ENCODE data around the gene PPP2R3C.

The PPP2R3C gene

DNA sequence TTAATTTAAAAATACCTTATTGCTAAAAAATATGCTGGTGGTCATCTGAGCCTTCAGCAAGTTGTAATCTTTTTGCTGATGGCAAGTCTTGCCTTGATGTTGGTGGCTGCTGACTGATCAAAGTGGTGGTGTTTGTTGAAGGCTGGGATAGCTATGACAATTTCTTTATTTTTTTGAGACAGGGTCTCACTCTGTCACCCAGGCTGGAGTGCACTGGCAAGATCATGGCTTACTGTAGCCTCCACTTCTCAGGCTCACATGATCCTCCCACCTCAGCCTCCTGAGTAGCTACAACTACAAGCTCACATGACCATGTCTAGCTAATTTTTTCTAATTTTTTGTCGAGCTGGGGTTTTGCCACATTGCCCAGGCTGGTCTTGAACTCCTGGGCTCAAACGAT, 25.4 kb upstream of the PPP2R3C start:
- H3K4me3 ChIP-seq (replicated peaks; ENCODE audit: low read depth, low read length), result no peak overlapping the region
- TF ChIP-seq, protein P1, sequence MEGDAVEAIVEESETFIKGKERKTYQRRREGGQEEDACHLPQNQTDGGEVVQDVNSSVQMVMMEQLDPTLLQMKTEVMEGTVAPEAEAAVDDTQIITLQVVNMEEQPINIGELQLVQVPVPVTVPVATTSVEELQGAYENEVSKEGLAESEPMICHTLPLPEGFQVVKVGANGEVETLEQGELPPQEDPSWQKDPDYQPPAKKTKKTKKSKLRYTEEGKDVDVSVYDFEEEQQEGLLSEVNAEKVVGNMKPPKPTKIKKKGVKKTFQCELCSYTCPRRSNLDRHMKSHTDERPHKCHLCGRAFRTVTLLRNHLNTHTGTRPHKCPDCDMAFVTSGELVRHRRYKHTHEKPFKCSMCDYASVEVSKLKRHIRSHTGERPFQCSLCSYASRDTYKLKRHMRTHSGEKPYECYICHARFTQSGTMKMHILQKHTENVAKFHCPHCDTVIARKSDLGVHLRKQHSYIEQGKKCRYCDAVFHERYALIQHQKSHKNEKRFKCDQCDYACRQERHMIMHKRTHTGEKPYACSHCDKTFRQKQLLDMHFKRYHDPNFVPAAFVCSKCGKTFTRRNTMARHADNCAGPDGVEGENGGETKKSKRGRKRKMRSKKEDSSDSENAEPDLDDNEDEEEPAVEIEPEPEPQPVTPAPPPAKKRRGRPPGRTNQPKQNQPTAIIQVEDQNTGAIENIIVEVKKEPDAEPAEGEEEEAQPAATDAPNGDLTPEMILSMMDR (IDR thresholded peaks at IDR 0.05; ENCODE audit: low read depth, low read length, missing control alignments), result no peak
- DNase-seq (ENCODE audit: extremely low read depth, low read depth), result no peak

DNA sequence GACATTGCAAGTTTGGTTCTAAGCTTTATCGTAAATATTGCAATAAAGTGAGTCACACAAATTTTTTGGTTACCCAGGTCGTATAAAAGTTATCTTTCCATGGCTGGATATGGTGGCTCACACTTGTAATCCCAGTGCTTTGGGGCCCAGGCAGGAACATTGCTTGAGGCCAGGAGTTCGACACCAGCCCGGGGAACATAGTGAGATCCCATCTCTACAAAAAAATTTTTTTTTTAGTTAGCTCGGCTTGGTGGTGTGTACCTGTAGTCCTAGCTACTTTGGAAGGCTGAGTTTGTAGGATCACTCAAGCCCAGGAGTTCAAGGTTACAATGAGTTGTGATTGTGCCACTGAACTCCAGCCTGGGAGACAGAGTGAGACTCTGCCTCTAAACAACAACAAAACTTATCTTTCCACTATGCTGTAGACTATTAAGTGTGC, 24.9 kb upstream of the PPP2R3C start:
- DNase-seq (ENCODE audit: extremely low read depth, low read depth), result no peak
- no peak overlapping the region for H3K4me3 ChIP-seq (replicated peaks; ENCODE audit: low read depth, low read length)

DNA sequence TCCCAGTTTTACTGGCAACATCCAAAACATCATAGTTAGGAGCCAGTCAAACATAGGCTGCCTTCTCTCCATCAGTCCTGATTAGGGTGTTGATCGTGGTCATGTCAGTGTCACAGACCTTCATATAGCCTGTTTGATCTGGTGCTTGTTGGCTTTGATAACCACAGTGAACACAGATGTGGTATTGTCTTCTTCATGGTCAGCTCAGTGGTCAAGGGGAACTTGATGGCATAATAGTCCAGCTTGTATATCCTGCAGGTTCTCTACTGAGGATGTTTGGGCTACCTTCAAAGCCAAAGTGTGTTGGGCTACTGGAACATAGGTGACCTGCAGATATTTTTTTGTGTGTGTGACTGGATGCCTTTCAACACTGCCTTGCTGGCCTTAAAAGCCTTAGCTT, 22.2 kb upstream of the PPP2R3C start:
- DNase-seq (ENCODE audit: extremely low read depth, low read depth), result no peak
- no peak overlapping the region for H3K4me3 ChIP-seq (replicated peaks; ENCODE audit: low read depth, low read length)
- TF ChIP-seq, protein P1 (IDR thresholded peaks at IDR 0.05; ENCODE audit: low read depth, low read length, missing control alignments), result no peak

More for the DNA sequence above, 24.9 kb upstream of the PPP2R3C start:
- TF ChIP-seq, protein P1 (IDR thresholded peaks at IDR 0.05; ENCODE audit: low read depth, low read length, missing control alignments), result no peak

DNA sequence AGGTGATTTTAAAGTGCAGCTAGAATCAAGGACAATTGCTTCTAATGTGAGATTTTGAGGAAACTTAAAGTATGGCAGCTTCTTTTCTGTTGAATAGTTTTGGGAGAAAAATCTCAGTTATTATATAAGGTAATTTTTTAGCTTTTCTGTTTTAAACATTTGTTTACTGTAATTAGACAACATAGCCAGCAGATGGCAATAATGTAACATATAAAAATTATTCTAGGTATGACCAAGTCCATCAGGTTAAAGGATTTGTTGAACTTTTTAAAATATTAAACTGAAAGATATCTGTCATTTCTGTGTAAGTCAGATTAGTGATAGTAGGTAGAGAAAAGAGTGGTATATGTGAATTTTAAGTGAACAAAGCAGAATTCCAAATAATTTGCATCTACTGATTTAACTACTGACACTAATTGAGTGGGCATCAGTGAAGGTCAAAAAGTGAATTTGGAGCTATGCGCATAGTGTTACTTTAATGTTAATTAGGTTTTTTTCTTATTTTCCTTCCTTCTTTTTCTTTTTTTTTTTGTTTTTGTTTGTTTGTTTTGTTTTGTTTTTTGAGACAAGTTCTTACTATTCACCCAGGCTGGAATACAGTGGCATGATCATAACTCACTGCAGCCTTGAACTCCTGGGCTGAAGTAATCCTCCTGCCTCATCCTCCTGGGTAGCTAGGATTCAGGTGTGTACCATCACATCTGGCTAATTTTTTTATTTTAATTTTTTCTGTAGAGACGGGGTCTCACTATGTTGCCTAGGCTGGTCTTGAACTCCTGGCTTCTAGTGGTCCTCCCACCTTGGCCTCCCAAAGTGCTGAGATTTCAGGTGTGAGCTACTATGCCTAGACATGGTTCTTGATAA, 19.2 kb upstream of the PPP2R3C start:
- no peak overlapping the region for H3K4me3 ChIP-seq (replicated peaks; ENCODE audit: low read depth, low read length)
- DNase-seq (ENCODE audit: extremely low read depth, low read depth), result no peak
- TF ChIP-seq, protein P1 (IDR thresholded peaks at IDR 0.05; ENCODE audit: low read depth, low read length, missing control alignments), result no peak

DNA sequence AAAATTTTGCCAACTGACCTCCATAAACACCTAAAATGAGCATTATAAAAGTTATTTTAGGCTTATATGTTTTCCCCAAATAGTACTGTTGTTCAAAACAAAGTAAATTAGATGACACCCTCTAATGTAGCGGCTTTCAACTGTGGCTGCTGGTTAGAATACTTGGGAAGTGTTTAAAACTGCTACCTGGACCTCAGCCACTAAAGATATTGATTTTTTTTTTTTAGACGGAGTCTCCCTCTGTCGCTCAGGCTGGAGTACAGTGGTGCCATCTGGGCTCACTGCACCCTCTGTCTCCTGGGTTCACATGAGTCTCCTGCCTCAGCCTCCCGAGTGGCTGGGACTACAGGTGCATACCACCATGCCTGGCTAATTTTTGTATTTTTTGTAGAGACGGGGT, 16.8 kb upstream of the PPP2R3C start:
- no peak overlapping the region for H3K4me3 ChIP-seq (replicated peaks; ENCODE audit: low read depth, low read length)
- no peak for DNase-seq (ENCODE audit: extremely low read depth, low read depth)
- TF ChIP-seq, protein P1 (IDR thresholded peaks at IDR 0.05; ENCODE audit: low read depth, low read length, missing control alignments), result no peak

- TF ChIP-seq, protein P1 (IDR thresholded peaks at IDR 0.05; ENCODE audit: low read depth, low read length, missing control alignments), result no peak
- no peak overlapping the region for H3K4me3 ChIP-seq (replicated peaks; ENCODE audit: low read depth, low read length)
- no peak for DNase-seq (ENCODE audit: extremely low read depth, low read depth)
These were observed 12.7 kb upstream of the PPP2R3C start for GRCh38 chr14:35134329-35135123.
